HCT116 (cell line): ENCODE results near the gene JOSD1. TPM values are rescaled to one million over a fixed set of nuclear protein-coding genes. Genes with fewer than 3 reads are reported as not detected.

ENCODE experiments used
- ATAC-seq: fragments of 200-7000 bp; cut with Tn5 transposase; 2 replicates; pipeline ENCODE4 v1.9.1; 2020; ENCODE audit warnings: mild to moderate bottlenecking, moderate library complexity
- BruUV-seq: library from RNA; stranded (reverse); fragments of 400-500 nt; replicated peaks from 2 replicates; lab custom pipeline; 2021; lab: Mats Ljungman, UMichigan
- CTCF ChIA-PET: fragments of 300-600 bp; sonication (Branson Sonifier 250); formaldehyde crosslinking; loops from one replicate; lab custom pipeline; 2021; ENCODE audit warnings: antibody characterized with exemption; lab: Charles Lee
- POLR2A ChIA-PET: fragments of 300-600, 350-600 bp; sonication (Branson Sonifier 250); formaldehyde crosslinking; loops from one replicate; lab custom pipeline; 2021; ENCODE audit warnings: antibody characterized with exemption; lab: Charles Lee
- RAD21 ChIA-PET, 2 experiments: fragments of 300-600 bp; sonication (Branson Sonifier 250); formaldehyde crosslinking; loops; one replicate each; lab custom pipeline; 2023; ENCODE audit warnings: low total read pairs in 2 of 2; ENCODE audit not compliant: uncharacterized antibody in 2 of 2, unreplicated experiment in 2 of 2, low non-redundant PET in 1 of 2; lab: Charles Lee
- DNase-seq: peaks from one replicate; pipeline ENCODE4 v3.0.0-alpha.2; 2010; ENCODE audit warnings: low read depth, low spot score
- H2AFZ ChIP-seq: fragments of 200-600 bp; shearing (Covaris generic), sonication (generic); 2 replicates; pipeline ENCODE4 v1.6.1; 2017; ENCODE audit warnings: low read depth, mixed run types, mixed read lengths, antibody characterized with exemption, low read length; ENCODE audit not compliant: poor library complexity, severe bottlenecking
- H3K27ac ChIP-seq: 2 replicates; pipeline ENCODE4 v1.5.1; 2012; ENCODE audit warnings: low read depth, low read length
- H3K27me3 ChIP-seq: fragments of 200-600 bp; sonication (generic); 2 replicates; pipeline ENCODE4 v1.6.1; 2016; ENCODE audit warnings: mixed run types, low read length, mixed read lengths; ENCODE audit not compliant: insufficient read depth
- H3K36me3 ChIP-seq, 2 experiments: fragments of 200-500 bp in 1 of 2; fragments of 200-600 bp in 1 of 2; sonication (Bioruptor generic) in 1 of 2; sonication (generic) in 1 of 2; 2 replicates each; pipeline versions ENCODE4 v1.5.1 to v1.6.1; 2014 to 2016; ENCODE audit warnings: low read length in 2 of 2, inconsistent platforms in 1 of 2, mixed read lengths in 1 of 2, mixed run types in 1 of 2; ENCODE audit not compliant: insufficient read depth in 2 of 2, control insufficient read depth in 1 of 2
- H3K4me1 ChIP-seq, 2 experiments: fragments of 200-600 bp in 1 of 2; sonication (generic) in 1 of 2; 2 replicates each; pipeline versions ENCODE4 v1.5.1 to v1.6.1; 2012 to 2017; ENCODE audit warnings: low read length in 2 of 2, inconsistent platforms in 1 of 2, mild to moderate bottlenecking in 1 of 2, mixed read lengths in 1 of 2, mixed run types in 1 of 2, moderate library complexity in 1 of 2; ENCODE audit not compliant: insufficient read depth in 2 of 2, control insufficient read depth in 1 of 2
- H3K4me2 ChIP-seq: fragments of 200-600 bp; sonication (generic); 2 replicates; pipeline ENCODE4 v1.6.1; 2017; ENCODE audit warnings: mixed run types, low read length, mixed read lengths
- H3K4me3 ChIP-seq, 2 experiments: fragments of 200-600 bp in 1 of 2; sonication (generic) in 1 of 2; replicated peaks in 1 of 2; 2 replicates each; pipeline ENCODE4 v1.5.1; 2011 to 2016; ENCODE audit warnings: low read length in 2 of 2, control low read depth in 1 of 2, low read depth in 1 of 2, mild to moderate bottlenecking in 1 of 2, mixed read lengths in 1 of 2, mixed run types in 1 of 2
- H3K79me2 ChIP-seq: fragments of 200-600 bp; sonication (generic); 2 replicates; pipeline ENCODE4 v1.6.1; 2017; ENCODE audit warnings: mild to moderate bottlenecking, mixed run types, low read length, moderate library complexity, mixed read lengths; ENCODE audit not compliant: insufficient read depth
- H3K9ac ChIP-seq: fragments of 200-600 bp; sonication (generic); 2 replicates; pipeline ENCODE4 v1.6.1; 2016; ENCODE audit warnings: low read length, mixed read lengths
- H3K9me2 ChIP-seq: fragments of 200-600 bp; sonication (generic), shearing (Covaris generic); 2 replicates; pipeline ENCODE4 v1.6.1; 2017; ENCODE audit warnings: mixed run types, mild to moderate bottlenecking, moderate library complexity; ENCODE audit not compliant: insufficient read depth
- H3K9me3 ChIP-seq, 2 experiments: fragments of 200-500 bp in 1 of 2; fragments of 200-600 bp in 1 of 2; sonication (Bioruptor generic) in 1 of 2; sonication (generic) in 1 of 2; 2 replicates each; pipeline ENCODE4 v1.6.1; 2014 to 2017; ENCODE audit warnings: low read length in 2 of 2, mixed read lengths in 2 of 2, inconsistent platforms in 1 of 2, low read depth in 1 of 2, mild to moderate bottlenecking in 1 of 2, mixed run types in 1 of 2, moderate library complexity in 1 of 2; ENCODE audit not compliant: control insufficient read depth in 1 of 2, insufficient read depth in 1 of 2
- H4K20me1 ChIP-seq: fragments of 200-600 bp; sonication (generic), shearing (Covaris generic); 2 replicates; pipeline ENCODE4 v1.6.1; 2017; ENCODE audit warnings: mixed run types, mild to moderate bottlenecking, moderate library complexity; ENCODE audit not compliant: insufficient read depth
- CBX3 ChIP-seq: IDR thresholded peaks from 2 replicates; pipeline ENCODE4 v1.6.1; 2012; ENCODE audit warnings: low read depth
- CEBPB ChIP-seq: IDR thresholded peaks from 2 replicates; pipeline ENCODE4 v1.6.1; 2012; ENCODE audit warnings: low read depth
- EGR1 ChIP-seq: IDR thresholded peaks from 2 replicates; pipeline ENCODE4 v1.6.1; 2012; ENCODE audit warnings: low read depth
- EZH2 ChIP-seq: fragments of 200-600 bp; sonication (generic); IDR thresholded peaks from 2 replicates; pipeline ENCODE4 v1.6.1; 2017; ENCODE audit warnings: antibody characterized with exemption, mixed run types
- FOSL1 ChIP-seq: IDR thresholded peaks from 2 replicates; pipeline ENCODE4 v1.6.1; 2012; ENCODE audit warnings: low read depth
- JUND ChIP-seq: IDR thresholded peaks from 2 replicates; pipeline ENCODE4 v1.6.1; 2012
- POLR2A ChIP-seq: IDR thresholded peaks from 2 replicates; pipeline ENCODE4 v1.7.0; 2011; ENCODE audit warnings: borderline replicate concordance; ENCODE audit not compliant: insufficient read depth, insufficient read length; ENCODE audit errors: extremely low read depth
- POLR2AphosphoS5 ChIP-seq: IDR thresholded peaks from 2 replicates; pipeline ENCODE4 v1.6.1; 2011; ENCODE audit warnings: mild to moderate bottlenecking, low read depth, low read length, moderate library complexity
- RAD21 ChIP-seq: IDR thresholded peaks from 2 replicates; pipeline ENCODE4 v1.6.1; 2012; ENCODE audit warnings: low read depth, mild to moderate bottlenecking
- SIN3A ChIP-seq: IDR thresholded peaks from 2 replicates; pipeline ENCODE4 v1.6.1; 2012; ENCODE audit warnings: low read depth
- SP1 ChIP-seq: IDR thresholded peaks from 2 replicates; pipeline ENCODE4 v1.6.1; 2012; ENCODE audit warnings: low read depth
- SRF ChIP-seq: IDR thresholded peaks from 2 replicates; pipeline ENCODE4 v1.6.1; 2012; ENCODE audit warnings: low read depth
- intact Hi-C: fragments of 100-400 bp; cut with micrococcal nuclease; formaldehyde crosslinking; loops from 2 replicates; pipeline ENCODE4 v1.10.0; 2022
- total RNA-seq: library from RNA; stranded (reverse); gene quantifications from one replicate; pipeline ENCODE4 v1.2.1, GENCODE V29; 2021; ENCODE audit not compliant: unreplicated experiment
- TF ChIP-seq, protein P1 (sequence below): IDR thresholded peaks from 2 replicates; pipeline ENCODE4 v1.6.1; 2012
- TF ChIP-seq, protein P2 (sequence below): IDR thresholded peaks from 2 replicates; pipeline ENCODE4 v1.6.1; 2011; ENCODE audit warnings: mild to moderate bottlenecking, low read length, moderate library complexity; ENCODE audit not compliant: insufficient replicate concordance; ENCODE audit errors: extremely low read depth

JOSD1 gene
- total RNA-seq, 1 experiment from 2014 or later = 67.3 TPM

DNA sequence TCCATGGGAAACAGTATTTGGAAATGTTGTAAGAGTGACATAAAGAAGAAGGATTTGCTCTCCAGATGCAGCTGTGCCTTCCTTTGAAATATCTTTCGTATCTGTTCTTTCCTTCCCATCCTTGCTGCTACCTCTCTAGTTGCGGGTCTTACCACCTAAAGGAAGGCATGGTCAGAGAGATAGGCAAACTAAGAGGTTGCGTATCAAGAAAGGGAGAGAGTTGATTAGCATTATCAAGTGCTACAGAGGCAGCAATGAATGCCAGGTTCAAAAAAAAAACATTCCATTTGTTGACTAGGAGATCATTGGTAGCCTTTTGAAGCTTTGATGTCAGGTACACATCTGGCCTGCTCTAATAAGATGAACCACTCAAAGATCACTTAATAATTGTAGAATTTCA, 9.6 kb upstream of the JOSD1 start:
- Histone ChIP-seq H3K9me3 (no peaks in the 10 kb centered on the region), H3K4me3 (no peak overlapping the region), H3K4me1 (peaks cover 9 to 18% of the 10 kb centered on the region in 2 experiments), H3K79me2 (peaks cover 92% of the 10 kb centered on the region), H3K4me2 (no peak overlapping the region), H3K36me3 (peaks cover 0 to 10% of the 10 kb centered on the region in 2 experiments; a peak in 2 of 4 replicates), H3K9ac (no peak overlapping the region), H2AFZ (no peak overlapping the region), H3K27ac (no peak overlapping the region)
- ChIA-PET CTCF (no interaction called here), RAD21 (no interaction called here), POLR2A (no interaction called here)
- DNase-seq = no peak
- no TSS peak for BruUV-seq
- TF ChIP-seq EGR1 (no peak), CEBPB (no peak), POLR2AphosphoS5 (no peak), FOSL1 (no peak), SIN3A (no peak), SP1 (no peak), JUND (no peak), SRF (no peak), RAD21 (no peak), CBX3 (no peak), EZH2 (no peak), POLR2A (no peak)
- TF ChIP-seq, protein P1, sequence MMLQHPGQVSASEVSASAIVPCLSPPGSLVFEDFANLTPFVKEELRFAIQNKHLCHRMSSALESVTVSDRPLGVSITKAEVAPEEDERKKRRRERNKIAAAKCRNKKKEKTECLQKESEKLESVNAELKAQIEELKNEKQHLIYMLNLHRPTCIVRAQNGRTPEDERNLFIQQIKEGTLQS = no peak
- TF ChIP-seq, protein P2, sequence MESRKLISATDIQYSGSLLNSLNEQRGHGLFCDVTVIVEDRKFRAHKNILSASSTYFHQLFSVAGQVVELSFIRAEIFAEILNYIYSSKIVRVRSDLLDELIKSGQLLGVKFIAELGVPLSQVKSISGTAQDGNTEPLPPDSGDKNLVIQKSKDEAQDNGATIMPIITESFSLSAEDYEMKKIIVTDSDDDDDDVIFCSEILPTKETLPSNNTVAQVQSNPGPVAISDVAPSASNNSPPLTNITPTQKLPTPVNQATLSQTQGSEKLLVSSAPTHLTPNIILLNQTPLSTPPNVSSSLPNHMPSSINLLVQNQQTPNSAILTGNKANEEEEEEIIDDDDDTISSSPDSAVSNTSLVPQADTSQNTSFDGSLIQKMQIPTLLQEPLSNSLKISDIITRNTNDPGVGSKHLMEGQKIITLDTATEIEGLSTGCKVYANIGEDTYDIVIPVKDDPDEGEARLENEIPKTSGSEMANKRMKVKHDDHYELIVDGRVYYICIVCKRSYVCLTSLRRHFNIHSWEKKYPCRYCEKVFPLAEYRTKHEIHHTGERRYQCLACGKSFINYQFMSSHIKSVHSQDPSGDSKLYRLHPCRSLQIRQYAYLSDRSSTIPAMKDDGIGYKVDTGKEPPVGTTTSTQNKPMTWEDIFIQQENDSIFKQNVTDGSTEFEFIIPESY = no peak
- TF ChIP-seq, all 23 proteins: peak for 0
- intact Hi-C loops = no loop called here
- Histone ChIP-seq H3K27me3 (no peaks in the 10 kb centered on the region), H4K20me1 (no peaks in the 10 kb centered on the region), H3K9me2 (no peaks in the 10 kb centered on the region)
- no peak for ATAC-seq
